GM12878 (cell line): ENCODE measurements around the gene RANBP6. TPM values are rescaled to one million over a fixed set of nuclear protein-coding genes. Genes with fewer than 3 reads are reported as not detected.
A peak's percentile ranks its signal among the peaks of the same experiment; 100 is the strongest.

Experiments
- ATAC-seq: fragments of 200-7000 bp; cut with Tn5 transposase; 3 replicates; pipeline ENCODE4 v1.9.1; 2020; ENCODE audit warnings: mild to moderate bottlenecking, moderate library complexity
- BruUV-seq: library from RNA; stranded (reverse); fragments of 400-500 nt; replicated peaks from 2 replicates; lab custom pipeline; 2021; lab: Mats Ljungman, UMichigan
- CTCF ChIA-PET: fragments of 300-600 bp; sonication (Branson Sonifier 250); formaldehyde crosslinking; extraction: SDS; loops from one replicate; lab custom pipeline; 2021; ENCODE audit warnings: inconsistent platforms; lab: Yijun Ruan, JAX
- POLR2A ChIA-PET: fragments of 350-600 bp; formaldehyde crosslinking; extraction: SDS; loops from one replicate; lab custom pipeline; 2021; ENCODE audit warnings: inconsistent platforms; lab: Charles Lee
- RAD21 ChIA-PET: fragments of 300-600 bp; sonication (Branson Sonifier 250); formaldehyde crosslinking; loops from one replicate; lab custom pipeline; 2023; ENCODE audit warnings: antibody characterized with exemption; ENCODE audit not compliant: unreplicated experiment; lab: Charles Lee
- SMC1A ChIA-PET: fragments of 300-600 bp; sonication (Branson Sonifier 250); formaldehyde crosslinking; loops from one replicate; lab custom pipeline; 2023; ENCODE audit not compliant: unreplicated experiment, uncharacterized antibody; lab: Charles Lee
- DNase-seq: peaks from one replicate; pipeline ENCODE4 v3.0.0-alpha.2; 2011; ENCODE audit warnings: low read depth, low spot score
- FAIRE-seq: peaks from 3 replicates; lab custom pipeline; 2011; peaks lifted over from hg19 to GRCh38; lab: Jason Lieb, UNC
- H2AFZ ChIP-seq: 2 replicates; pipeline ENCODE4 v1.6.0; 2011; ENCODE audit warnings: low read depth, low read length, control low read depth; ENCODE audit not compliant: control insufficient read depth
- H3K27ac ChIP-seq: 2 replicates; pipeline ENCODE4 v1.5.1; 2011; ENCODE audit warnings: control low read depth; ENCODE audit not compliant: control insufficient read depth, insufficient read depth
- H3K27me3 ChIP-seq, 2 experiments: replicated peaks in 1 of 2; 2 replicates each; pipeline versions ENCODE4 v1.6.0 to v1.6.1; 2011; ENCODE audit warnings: low read length in 1 of 2; ENCODE audit not compliant: control insufficient read depth in 2 of 2, insufficient read depth in 2 of 2
- H3K36me3 ChIP-seq, 2 experiments: 2 replicates each; pipeline ENCODE4 v1.5.1; 2011; ENCODE audit warnings: low read length in 1 of 2; ENCODE audit not compliant: control insufficient read depth in 2 of 2, insufficient read depth in 2 of 2
- H3K4me1 ChIP-seq: 2 replicates; pipeline ENCODE4 v1.6.1; 2011; ENCODE audit warnings: mild to moderate bottlenecking, low read length, moderate library complexity, mixed read lengths; ENCODE audit not compliant: control insufficient read depth, insufficient read depth
- H3K4me2 ChIP-seq: 2 replicates; pipeline ENCODE4 v1.6.0; 2011; ENCODE audit warnings: control low read depth; ENCODE audit not compliant: control insufficient read depth, insufficient read depth
- H3K4me3 ChIP-seq: fragments of 200-600 bp; sonication (generic); 2 replicates; pipeline ENCODE4 v1.5.1; 2016
- H3K79me2 ChIP-seq: 2 replicates; pipeline ENCODE4 v1.6.0; 2011; ENCODE audit warnings: low read length; ENCODE audit not compliant: control insufficient read depth, insufficient read depth
- H3K9ac ChIP-seq: 2 replicates; pipeline ENCODE4 v1.8.0; 2011; ENCODE audit warnings: low read length, control low read depth, mixed read lengths; ENCODE audit not compliant: control insufficient read depth, insufficient read depth
- H3K9me3 ChIP-seq: replicated peaks from 3 replicates; pipeline ENCODE4 v1.5.1; 2011; ENCODE audit warnings: mild to moderate bottlenecking, low read length; ENCODE audit not compliant: control insufficient read depth, insufficient read depth
- H4K20me1 ChIP-seq: 2 replicates; pipeline ENCODE4 v1.6.0; 2011; ENCODE audit not compliant: control insufficient read depth, insufficient read depth
- ATF3 ChIP-seq: IDR thresholded peaks from 2 replicates; pipeline ENCODE4 v1.6.1; 2011; ENCODE audit warnings: low read depth, mild to moderate bottlenecking, low read length, moderate library complexity, borderline replicate concordance; ENCODE audit errors: extremely low read depth
- BACH1 ChIP-seq: fragments of 450-650 bp; IDR thresholded peaks from 2 replicates; pipeline ENCODE4 v1.6.1; 2017; ENCODE audit warnings: mild to moderate bottlenecking, borderline replicate concordance
- BHLHE40 ChIP-seq, 2 experiments: fragments of 450-650 bp in 1 of 2; IDR thresholded peaks; 2 replicates each; pipeline ENCODE4 v1.6.1; 2011 to 2017; ENCODE audit warnings: low read depth in 2 of 2, borderline replicate concordance in 1 of 2, improper control_type of control experiment in 1 of 2, low read length in 1 of 2, mild to moderate bottlenecking in 1 of 2
- EGR1 ChIP-seq, 2 experiments: IDR thresholded peaks; 1 replicate in 1 of 2; 2 replicates in 1 of 2; pipeline ENCODE4 v1.6.1; 2011 to 2012; ENCODE audit warnings: low read depth in 2 of 2, low read length in 2 of 2, borderline replicate concordance in 1 of 2, mild to moderate bottlenecking in 1 of 2, moderate library complexity in 1 of 2
- HDGF ChIP-seq: fragments of 450-650 bp; IDR thresholded peaks from 2 replicates; pipeline ENCODE4 v1.6.1; 2016; ENCODE audit warnings: antibody characterized with exemption
- IRF3 ChIP-seq: fragments of 450-650 bp; IDR thresholded peaks from 2 replicates; pipeline ENCODE4 v1.6.1; 2014; ENCODE audit warnings: mild to moderate bottlenecking
- LARP7 ChIP-seq: fragments of 450-650 bp; IDR thresholded peaks from 2 replicates; pipeline ENCODE4 v1.6.1; 2017; ENCODE audit warnings: mild to moderate bottlenecking
- MXI1 ChIP-seq: fragments of 150-350 bp; IDR thresholded peaks from 2 replicates; pipeline ENCODE4 v1.6.1; 2011; ENCODE audit warnings: low read depth, mild to moderate bottlenecking, inconsistent platforms, low read length, improper control_type of control experiment
- NR2C1 ChIP-seq: fragments of 450-650 bp; IDR thresholded peaks from 2 replicates; pipeline ENCODE4 v1.6.1; 2017; ENCODE audit warnings: antibody characterized with exemption, mild to moderate bottlenecking, moderate library complexity
- PKNOX1 ChIP-seq: fragments of 450-650 bp; IDR thresholded peaks from 2 replicates; pipeline ENCODE4 v1.6.1; 2016; ENCODE audit warnings: mild to moderate bottlenecking
- POLR2A ChIP-seq: IDR thresholded peaks from 2 replicates; pipeline ENCODE4 v1.6.1; 2011; ENCODE audit warnings: low read depth, mild to moderate bottlenecking, low read length
- RAD51 ChIP-seq: fragments of 450-650 bp; IDR thresholded peaks from 2 replicates; pipeline ENCODE4 v1.6.1; 2016; ENCODE audit warnings: moderate library complexity, mild to moderate bottlenecking, inconsistent platforms
- SIN3A ChIP-seq: IDR thresholded peaks from 2 replicates; pipeline ENCODE4 v1.6.1; 2012; ENCODE audit warnings: low read depth, low read length, improper control_type of control experiment
- STAT3 ChIP-seq: IDR thresholded peaks from 2 replicates; pipeline ENCODE4 v1.6.1; 2011; ENCODE audit warnings: low read depth, low read length, improper control_type of control experiment
- TAF1 ChIP-seq: IDR thresholded peaks from 2 replicates; pipeline ENCODE4 v1.6.1; 2011; ENCODE audit warnings: mild to moderate bottlenecking, low read depth, low read length, borderline replicate concordance
- TCF3 ChIP-seq: IDR thresholded peaks from 2 replicates; pipeline ENCODE4 v1.6.1; 2012; ENCODE audit warnings: low read depth, mild to moderate bottlenecking, low read length, borderline replicate concordance; ENCODE audit not compliant: insufficient read depth
- YY1 ChIP-seq: IDR thresholded peaks from 2 replicates; pipeline ENCODE4 v1.6.1; 2011; ENCODE audit warnings: low read depth, mild to moderate bottlenecking, low read length
- ZNF207 ChIP-seq: fragments of 450-650 bp; IDR thresholded peaks from 2 replicates; pipeline ENCODE4 v1.6.1; 2014; ENCODE audit warnings: antibody characterized with exemption, mild to moderate bottlenecking, borderline replicate concordance
- WGBS: methylation state at CpG from one replicate; pipeline ENCODE4 v1.1.6; 2016; ENCODE audit warnings: low lambda C conversion rate; ENCODE audit not compliant: insufficient replicate concordance, insufficient coverage; ENCODE audit errors: missing lambda C conversion rate; 5-methylcytosine and 5-hydroxymethylcytosine counted together
- in situ Hi-C: fragments of 300-500 bp; cut with MboI; formaldehyde crosslinking; loops from 9 replicates; pipeline ENCODE4 v1.14.3; 2018; ENCODE audit warnings: mixed read lengths
- intact Hi-C: fragments of 100-400 bp; cut with micrococcal nuclease; formaldehyde crosslinking; loops from one replicate; pipeline ENCODE4 v1.14.2; 2022; ENCODE audit not compliant: unreplicated experiment
- polyA plus RNA-seq, 11 experiments: library from polyadenylated mRNA; depleted of rRNA in 4 of 11; unstranded in 6 of 11; stranded (reverse) in 5 of 11; fragments of >200 nt; fragmentation: Nextera tagmentation in 4 of 11; fragmentation: Illumina TruSeq in 1 of 11; extraction: Ambion mirVana in 4 of 11; extraction: Trizol in 1 of 11; gene quantifications; 1 replicate in 1 of 11; 2 replicates in 10 of 11; pipeline versions ENCODE4 v1.2.1 to v1.2.3, GENCODE V29; 2011 to 2016; ENCODE audit warnings: inconsistent platforms in 2 of 11, missing spikeins in 2 of 11, low read depth in 1 of 11
- total RNA-seq, 4 experiments: library from RNA; depleted of rRNA in 3 of 4; stranded (reverse); fragments of >200 nt in 3 of 4; fragmentation: Illumina TruSeq in 1 of 4; extraction: Trizol in 1 of 4; gene quantifications; 2 replicates each; pipeline versions ENCODE4 v1.2.1 to v1.2.3, GENCODE V29; 2013 to 2021
- TF ChIP-seq, protein P1 (sequence below): IDR thresholded peaks from 2 replicates; pipeline ENCODE4 v1.6.1; 2011; ENCODE audit warnings: borderline replicate concordance, low read depth, mild to moderate bottlenecking, moderate library complexity, mixed read lengths, low read length; ENCODE audit not compliant: insufficient read depth; ENCODE audit errors: extremely low read length

Gene RANBP6
- total and polyA plus RNA-seq, 10 of the 15 experiments (the other 5 are each of a cell fraction or from before 2014, with no cell fraction given), result 10.9 to 26.9 (median 19.4) TPM

DNA sequence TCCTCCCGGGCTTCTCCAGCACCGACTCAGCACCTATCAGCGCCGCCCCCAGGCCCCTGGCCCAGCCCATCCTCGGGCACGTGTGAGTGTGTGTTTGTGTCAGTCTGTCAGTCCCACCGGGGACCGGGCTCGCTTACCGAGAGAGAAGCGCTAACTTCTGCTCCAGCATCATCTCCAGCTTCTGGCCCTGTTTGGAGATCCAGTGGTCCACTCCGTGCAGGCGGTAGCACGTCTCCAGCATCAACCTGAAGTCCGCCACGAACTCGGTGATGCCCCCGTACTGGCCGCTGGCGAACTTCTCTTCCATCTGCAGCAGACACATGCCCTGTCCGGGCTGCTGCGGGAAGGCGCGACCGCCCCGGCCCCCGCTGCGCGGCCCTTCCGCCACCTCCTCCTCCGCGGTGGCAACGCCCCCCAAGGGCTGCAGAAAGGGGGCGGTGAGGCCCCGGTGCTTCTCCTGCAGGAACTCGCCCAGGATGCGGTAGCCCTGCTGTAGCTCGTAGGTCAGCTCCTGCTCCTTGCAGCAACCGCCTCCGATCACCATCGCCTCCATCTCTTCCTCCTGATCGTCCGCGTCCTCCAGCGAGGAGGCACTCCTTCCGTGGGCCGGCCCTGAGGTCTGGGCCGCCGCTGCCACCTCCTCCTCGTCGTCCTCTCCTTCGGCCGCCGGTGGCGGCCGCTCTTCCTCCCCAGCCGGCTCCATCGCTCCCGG, 8.2 kb downstream of the RANBP6 start:
- ChIA-PET SMC1A (interaction anchor here (0.8 to 3.3 kb wide), 9 partner anchors 13 to 129 kb away, joined by 3 to 9 read pairs (median 5); no protein-coding TSS in a partner anchor), CTCF (interaction anchor here (1.0 to 3.6 kb wide), 7 partner anchors 10 to 299 kb away, joined by 3 to 20 read pairs (median 4); no protein-coding TSS in a partner anchor), RAD21 (interaction anchor here (0.6 to 3.8 kb wide), 8 partner anchors 8 to 155 kb away, joined by 3 to 26 read pairs (median 9); no protein-coding TSS in a partner anchor), POLR2A (interaction anchor here (0.9 to 1.9 kb wide), 5 partner anchors 10 to 87 kb away, joined by 3 to 15 read pairs (median 5); no protein-coding TSS in a partner anchor)
- ATAC-seq, result peak; percentile 91
- intact Hi-C loops, result loop anchor here (10.0 kb wide), 1 partner anchor 678 kb away; no protein-coding TSS in a partner anchor
- peaks cover 0 to 3% of the 10 kb centered on the region in 2 experiments; a peak in 2 of 4 replicates for H3K36me3 ChIP-seq
- peak overlapping the region; percentile 82 for H3K4me3 ChIP-seq
- peak overlapping the region; percentile 62 for H3K27ac ChIP-seq
- peak overlapping the region; percentile 68 for H2AFZ ChIP-seq
- peak; percentile 48 for DNase-seq
- no peak for FAIRE-seq
- peaks cover 10% of the 10 kb centered on the region for H3K4me1 ChIP-seq
- H3K27me3 ChIP-seq, result no peaks in the 10 kb centered on the region
- whole genome bisulfite sequencing, result under 1% methylated on average over 52 of the region's 59 CpGs
- peak overlapping the region; percentile 83 for H3K4me2 ChIP-seq
- H3K9ac ChIP-seq, result peak overlapping the region; percentile 70
- H3K9me3 ChIP-seq, result no peaks in the 10 kb centered on the region
- H3K79me2 ChIP-seq, result peaks cover 50% of the 10 kb centered on the region
- in situ Hi-C loops, result no loop called here
- H4K20me1 ChIP-seq, result no peaks in the 10 kb centered on the region
- BruUV-seq, result no TSS peak
- TF ChIP-seq BACH1 (0 out of 2 replicates have a peak, but pooled peaks have one; percentile 9), SIN3A (peak; percentile 75; the same call in 1 of the 2 replicates), ATF3 (no peak), TAF1 (no peak), NR2C1 (no peak), BHLHE40 (IDR thresholded peaks at IDR 0.05; ENCODE audit: borderline replicate concordance in 1 of 2, low read depth in 2 of 2, low read length in 1 of 2) (peak; percentile 87 to 94), YY1 (no peak), LARP7 (0 out of 2 replicates have a peak, but pooled peaks have one; percentile 25), EGR1 (IDR thresholded peaks at IDR 0.05; ENCODE audit: borderline replicate concordance in 1 of 2, low read depth in 2 of 2, low read length in 2 of 2) (peak in 1 of 2 experiments; percentile 69; a peak in 2 of 3 replicates), HDGF (peak; percentile 80), PKNOX1 (peak; percentile 47), MXI1 (peak; percentile 89), IRF3 (no peak), TCF3 (no peak), POLR2A (peak; percentile 35; the same call in 1 of the 2 replicates), RAD51 (0 out of 2 replicates have a peak, but pooled peaks have one; percentile 31), ZNF207 (peak; percentile 56; the same call in 1 of the 2 replicates), STAT3 (no peak)
- TF ChIP-seq, protein P1, sequence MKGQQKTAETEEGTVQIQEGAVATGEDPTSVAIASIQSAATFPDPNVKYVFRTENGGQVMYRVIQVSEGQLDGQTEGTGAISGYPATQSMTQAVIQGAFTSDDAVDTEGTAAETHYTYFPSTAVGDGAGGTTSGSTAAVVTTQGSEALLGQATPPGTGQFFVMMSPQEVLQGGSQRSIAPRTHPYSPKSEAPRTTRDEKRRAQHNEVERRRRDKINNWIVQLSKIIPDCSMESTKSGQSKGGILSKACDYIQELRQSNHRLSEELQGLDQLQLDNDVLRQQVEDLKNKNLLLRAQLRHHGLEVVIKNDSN, result peak; percentile 62
